GM10248 (cell line): Measurements from ENCODE around the gene MOK.
"Not testable (repeated sequence)": the region's sequence is repeated elsewhere in the genome, so short reads cannot be mapped to it uniquely, and the experiment has no call there.

ENCODE experiments used
- CTCF ChIA-PET: fragments of 300-600 bp; sonication (Branson Sonifier 250); formaldehyde crosslinking; extraction: SDS; loops from one replicate; lab custom pipeline; 2021; ENCODE audit warnings: antibody characterized with exemption; lab: Yijun Ruan, JAX
- POLR2A ChIA-PET: fragments of 350-650 bp; sonication (Branson Sonifier 250); formaldehyde crosslinking; extraction: SDS; loops from one replicate; lab custom pipeline; 2020; ENCODE audit warnings: antibody characterized with exemption; lab: Yijun Ruan, JAX
- DNase-seq: peaks from one replicate; pipeline ENCODE4 v3.0.0; 2012; ENCODE audit errors: extremely low spot score
- TF ChIP-seq, protein P1 (sequence below): IDR thresholded peaks from 2 replicates; pipeline ENCODE4 v1.5.1; 2012; ENCODE audit warnings: mild to moderate bottlenecking, low read depth; ENCODE audit errors: extremely low read depth, missing control alignments, control extremely low read depth

MOK gene

DNA sequence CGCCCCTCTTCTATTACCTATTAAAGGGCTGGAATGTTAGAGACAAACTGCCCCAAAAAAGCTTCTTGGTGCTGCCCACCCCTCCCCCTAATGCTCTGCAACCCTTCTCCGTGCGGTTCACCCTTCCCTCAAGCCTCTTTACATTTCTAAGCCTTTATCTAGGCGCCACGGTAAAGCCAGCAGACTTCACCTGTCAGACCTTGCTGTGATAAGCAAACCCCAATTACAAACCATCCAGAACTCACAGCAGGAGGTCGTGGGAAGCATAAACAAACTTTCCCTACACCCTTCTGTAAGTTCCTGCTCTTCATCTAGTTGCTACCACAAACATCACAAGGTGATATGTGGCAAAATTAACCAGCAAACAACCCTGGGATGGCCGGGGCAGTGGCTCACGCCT lies 56.8 kb downstream of the MOK start:
- TF ChIP-seq, protein P1, sequence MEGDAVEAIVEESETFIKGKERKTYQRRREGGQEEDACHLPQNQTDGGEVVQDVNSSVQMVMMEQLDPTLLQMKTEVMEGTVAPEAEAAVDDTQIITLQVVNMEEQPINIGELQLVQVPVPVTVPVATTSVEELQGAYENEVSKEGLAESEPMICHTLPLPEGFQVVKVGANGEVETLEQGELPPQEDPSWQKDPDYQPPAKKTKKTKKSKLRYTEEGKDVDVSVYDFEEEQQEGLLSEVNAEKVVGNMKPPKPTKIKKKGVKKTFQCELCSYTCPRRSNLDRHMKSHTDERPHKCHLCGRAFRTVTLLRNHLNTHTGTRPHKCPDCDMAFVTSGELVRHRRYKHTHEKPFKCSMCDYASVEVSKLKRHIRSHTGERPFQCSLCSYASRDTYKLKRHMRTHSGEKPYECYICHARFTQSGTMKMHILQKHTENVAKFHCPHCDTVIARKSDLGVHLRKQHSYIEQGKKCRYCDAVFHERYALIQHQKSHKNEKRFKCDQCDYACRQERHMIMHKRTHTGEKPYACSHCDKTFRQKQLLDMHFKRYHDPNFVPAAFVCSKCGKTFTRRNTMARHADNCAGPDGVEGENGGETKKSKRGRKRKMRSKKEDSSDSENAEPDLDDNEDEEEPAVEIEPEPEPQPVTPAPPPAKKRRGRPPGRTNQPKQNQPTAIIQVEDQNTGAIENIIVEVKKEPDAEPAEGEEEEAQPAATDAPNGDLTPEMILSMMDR, result no peak
- ChIA-PET POLR2A (no interaction called here), CTCF (no interaction called here)
- DNase-seq, result no peak

DNA sequence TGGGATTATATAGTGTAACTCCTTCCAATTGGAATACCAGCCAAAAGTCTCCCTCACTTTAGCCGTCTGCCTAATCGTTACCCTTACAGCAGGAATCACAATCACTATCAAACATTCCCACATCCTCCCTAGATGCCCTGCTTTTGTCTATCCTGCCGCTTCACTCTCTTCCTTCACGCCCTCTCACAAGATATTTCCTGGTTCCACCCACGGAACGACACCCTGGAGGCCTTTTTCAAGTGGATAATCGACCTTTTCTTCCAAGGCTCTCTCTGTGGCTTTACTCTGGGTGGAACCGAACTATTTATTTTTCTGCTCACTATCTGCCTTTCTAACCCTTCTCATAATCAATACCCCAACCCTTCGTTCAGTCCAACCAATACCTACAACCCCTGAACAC lies 58.9 kb downstream of the MOK start:
- TF ChIP-seq, protein P1, result no peak
- CTCF ChIA-PET, result no interaction called here
- POLR2A ChIA-PET, result no interaction called here
- DNase-seq, result no peak

DNA sequence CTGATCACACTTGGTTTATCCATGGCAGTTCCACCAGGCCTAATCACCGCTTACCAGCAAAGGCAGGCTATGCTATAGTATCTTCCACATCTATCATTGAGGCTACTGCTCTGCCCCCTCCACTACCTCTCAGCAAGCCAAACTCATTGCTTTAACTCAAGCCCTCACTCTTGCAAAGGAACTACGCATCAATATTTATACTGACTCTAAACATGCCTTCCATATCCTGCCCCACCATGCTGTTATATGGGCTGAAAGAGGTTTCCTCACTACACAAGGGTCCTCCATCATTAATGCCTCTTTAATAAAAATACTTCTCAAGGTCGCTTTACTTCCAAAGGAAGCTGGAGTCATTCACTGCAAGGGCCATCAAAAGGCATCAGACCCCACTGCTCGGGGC lies 61.2 kb downstream of the MOK start:
- POLR2A ChIA-PET, DNase-seq, CTCF ChIA-PET: not testable (repeated sequence)

DNA sequence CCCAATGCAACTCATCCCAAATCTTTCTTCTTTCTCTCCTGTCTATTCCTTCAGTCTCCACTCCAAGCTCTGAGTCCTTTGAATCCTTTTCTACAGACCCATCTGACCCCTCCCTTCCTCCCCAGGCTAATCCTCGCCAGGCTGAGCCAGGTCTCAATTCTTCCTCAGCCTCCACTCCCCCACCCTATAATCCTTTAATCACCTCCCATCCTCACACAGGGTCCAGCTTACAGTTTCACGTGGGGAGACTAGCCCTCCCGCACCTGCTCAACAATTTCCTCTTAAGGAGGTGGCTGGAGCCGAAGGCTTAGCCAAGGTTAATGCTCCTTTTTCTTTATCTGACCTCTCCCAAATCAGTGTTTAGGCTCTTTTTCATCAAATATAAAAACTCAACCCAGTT lies 63.8 kb downstream of the MOK start:
- POLR2A ChIA-PET, result no interaction called here
- TF ChIP-seq, protein P1, result no peak
- DNase-seq, result no peak
- CTCF ChIA-PET, result no interaction called here

DNA sequence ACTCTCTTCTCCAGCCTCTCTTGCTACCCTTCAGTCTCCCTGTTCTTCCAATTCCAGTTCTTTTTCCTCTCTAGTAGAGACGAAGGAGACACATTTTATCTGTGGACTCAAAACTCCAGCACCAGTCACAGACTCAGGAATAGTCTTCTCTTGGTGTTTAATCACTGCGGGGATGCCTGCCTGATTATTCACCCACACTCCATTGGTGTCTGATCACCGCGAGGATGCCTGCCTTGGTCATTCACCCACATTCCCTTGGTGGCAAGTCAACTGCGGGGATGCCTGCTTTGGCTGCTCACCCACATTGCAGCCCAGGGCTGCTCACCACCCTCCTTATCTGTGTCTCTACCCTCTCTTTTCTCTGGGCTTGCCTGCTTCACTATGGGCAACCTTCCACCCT lies 64.5 kb downstream of the MOK start:
- DNase-seq, CTCF ChIA-PET, POLR2A ChIA-PET: not testable (repeated sequence)

DNA sequence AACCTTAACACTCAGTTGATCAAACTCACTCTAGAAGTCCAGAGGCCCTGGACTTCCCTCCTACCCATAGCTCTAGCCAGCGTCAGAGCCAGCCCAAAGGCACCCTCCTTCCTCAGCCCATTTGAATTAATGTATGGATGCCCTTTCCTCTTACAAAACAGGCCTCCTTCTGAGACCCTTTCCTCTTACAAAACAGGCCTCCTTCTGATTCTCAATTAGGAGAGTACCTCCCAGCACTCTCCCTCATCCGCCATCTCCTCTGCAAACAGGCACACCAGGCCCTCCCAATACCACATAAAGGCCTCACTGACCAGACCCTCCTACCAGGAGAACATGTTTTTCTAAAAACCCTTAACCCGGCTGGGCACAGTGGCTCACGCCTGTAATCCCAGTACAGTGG lies 65.7 kb downstream of the MOK start:
- no peak for DNase-seq
- ChIA-PET CTCF (no interaction called here), POLR2A (no interaction called here)
- TF ChIP-seq, protein P1, result no peak

DNA sequence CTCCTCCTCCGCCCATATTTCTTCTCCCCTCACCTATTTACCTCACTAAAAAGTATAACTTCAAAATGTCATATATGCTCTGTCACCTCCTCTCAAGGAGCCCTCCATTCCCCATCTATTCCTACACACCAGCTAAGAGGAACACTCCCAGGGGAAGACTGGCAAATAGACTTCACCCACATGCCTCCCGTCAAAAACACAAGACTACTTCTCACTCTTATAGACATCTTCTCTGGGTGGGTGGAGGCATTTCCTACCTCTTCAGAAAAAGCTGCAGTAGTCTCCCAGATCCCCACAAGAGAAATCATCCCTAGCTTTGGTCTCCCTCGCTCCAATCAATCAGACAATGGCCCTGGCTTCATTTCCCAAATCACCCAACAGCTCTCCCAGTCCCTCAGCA lies 66.2 kb downstream of the MOK start:
- ChIA-PET POLR2A (no interaction called here), CTCF (interaction anchor here (1.6 kb wide), 1 partner anchor 142 kb away, joined by 3 read pairs; no protein-coding TSS in a partner anchor)
- TF ChIP-seq, protein P1, result no peak

DNA sequence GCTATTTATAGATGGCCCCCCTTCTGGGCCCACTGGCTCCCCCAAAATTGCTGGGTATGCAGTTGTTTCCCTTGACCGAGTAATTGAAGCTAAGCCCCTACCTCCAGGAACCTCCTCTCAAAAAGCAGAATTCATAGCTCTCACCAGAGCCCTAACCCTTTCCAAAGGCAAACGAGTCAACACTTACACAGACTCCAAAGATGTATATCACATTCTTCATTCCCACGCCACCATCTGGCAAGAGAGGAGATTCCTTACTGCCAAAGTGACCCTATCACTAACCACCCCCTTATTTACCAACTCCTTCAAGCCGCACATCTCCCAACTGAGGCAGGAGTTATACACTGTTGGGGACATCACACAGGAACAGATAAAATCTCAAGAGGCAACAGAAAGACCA lies 66.8 kb downstream of the MOK start:
- no peak for DNase-seq
- CTCF ChIA-PET, result interaction anchor here (1.1 to 1.6 kb wide), 4 partner anchors 70 to 141 kb away, joined by 3 read pairs; no protein-coding TSS in a partner anchor
- TF ChIP-seq, protein P1, result no peak
- POLR2A ChIA-PET, result no interaction called here

More for the DNA sequence above, 66.2 kb downstream of the MOK start:
- DNase-seq, result no peak
